K562 (cell line): Measurements from ENCODE around the gene SLA2. TPM values are rescaled to one million over a fixed set of nuclear protein-coding genes. Genes with fewer than 3 reads are reported as not detected.
A peak's percentile ranks its signal among the peaks of the same experiment; 100 is the strongest.

Source experiments
- ATAC-seq: fragments of 200-7000 bp; cut with Tn5 transposase; 3 replicates; pipeline ENCODE4 v1.9.1; 2020; ENCODE audit warnings: moderate library complexity
- BruUV-seq: library from RNA; stranded (reverse); fragments of 400-500 nt; replicated peaks from 2 replicates; lab custom pipeline; 2021; lab: Mats Ljungman, UMichigan
- CTCF ChIA-PET: fragments of 300-600 bp; formaldehyde crosslinking; extraction: SDS; loops from one replicate; lab custom pipeline; 2021; ENCODE audit warnings: low intra/inter-chr PET ratio; lab: Yijun Ruan, JAX
- POLR2A ChIA-PET: fragments of 300-600, 350-650 bp; sonication (Branson Sonifier 250); formaldehyde crosslinking; extraction: SDS; loops from one replicate; lab custom pipeline; 2021; ENCODE audit warnings: antibody characterized with exemption, inconsistent platforms; lab: Yijun Ruan, JAX
- DNase-seq, 4 experiments: peaks; one replicate each; pipeline versions ENCODE4 v3.0.0 to v3.0.0-alpha.2; 2011 to 2018; ENCODE audit warnings: low spot score in 3 of 4, mixed read lengths in 3 of 4; ENCODE audit errors: extremely low read depth in 1 of 4
- FAIRE-seq: peaks from 2 replicates; lab custom pipeline; 2011; peaks lifted over from hg19 to GRCh38; lab: Jason Lieb, UNC
- H2AFZ ChIP-seq: 2 replicates; pipeline ENCODE4 v1.6.0; 2011; ENCODE audit warnings: low read depth, low read length, control low read depth, inconsistent platforms
- H3K27ac ChIP-seq: fragments of 200-600 bp; 3 replicates; pipeline ENCODE4 v1.8.0; 2011; ENCODE audit warnings: low read depth, mild to moderate bottlenecking, control low read depth, inconsistent platforms, low read length, moderate library complexity, mixed read lengths; ENCODE audit errors: extremely low read depth
- H3K27me3 ChIP-seq, 2 experiments: fragments of 300-600 bp in 1 of 2; 2 replicates in 1 of 2; 3 replicates in 1 of 2; pipeline versions ENCODE4 v1.6.0 to v1.8.0; 2011; ENCODE audit warnings: inconsistent platforms in 2 of 2, low read length in 2 of 2, mild to moderate bottlenecking in 1 of 2, mixed read lengths in 1 of 2, moderate library complexity in 1 of 2; ENCODE audit not compliant: control insufficient read depth in 2 of 2, insufficient read depth in 2 of 2
- H3K36me3 ChIP-seq: fragments of 300-600 bp; 3 replicates; pipeline ENCODE4 v1.8.0; 2011; ENCODE audit warnings: mild to moderate bottlenecking, low read length, inconsistent platforms; ENCODE audit not compliant: control insufficient read depth, insufficient read depth
- H3K4me1 ChIP-seq, 2 experiments: fragments of 200-600 bp in 1 of 2; replicated peaks in 1 of 2; 2 replicates in 1 of 2; 3 replicates in 1 of 2; pipeline versions ENCODE4 v1.5.1 to v1.8.0; 2011; ENCODE audit warnings: inconsistent platforms in 2 of 2, low read length in 2 of 2, mild to moderate bottlenecking in 1 of 2, mixed read lengths in 1 of 2, moderate library complexity in 1 of 2; ENCODE audit not compliant: control insufficient read depth in 2 of 2, insufficient read depth in 2 of 2
- H3K4me2 ChIP-seq: 2 replicates; pipeline ENCODE4 v1.6.1; 2011; ENCODE audit warnings: low read length, control low read depth, inconsistent platforms, mixed read lengths; ENCODE audit not compliant: insufficient read depth
- H3K4me3 ChIP-seq: fragments of 200-600 bp; sonication (generic), shearing (Covaris generic); 2 replicates; pipeline ENCODE4 v1.5.1; 2016; ENCODE audit warnings: control low read depth, inconsistent platforms
- H3K79me2 ChIP-seq: fragments of 200-600 bp; 3 replicates; pipeline ENCODE4 v1.8.0; 2011; ENCODE audit warnings: low read length, inconsistent platforms; ENCODE audit not compliant: control insufficient read depth, insufficient read depth
- H3K9ac ChIP-seq, 2 experiments: 2 replicates each; pipeline versions ENCODE4 v1.6.0 to v1.6.1; 2011; ENCODE audit warnings: low read depth in 2 of 2, low read length in 2 of 2, control low read depth in 1 of 2, inconsistent platforms in 1 of 2, mild to moderate bottlenecking in 1 of 2, mixed read lengths in 1 of 2; ENCODE audit not compliant: insufficient read depth in 1 of 2
- H3K9me1 ChIP-seq: one replicate; pipeline ENCODE4 v1.6.0; 2011; ENCODE audit warnings: inconsistent platforms, mild to moderate bottlenecking, low read length, moderate library complexity; ENCODE audit not compliant: control insufficient read depth, insufficient read depth
- H3K9me3 ChIP-seq: replicated peaks from 2 replicates; pipeline ENCODE4 v1.5.1; 2011; ENCODE audit warnings: low read depth, low read length, inconsistent platforms; ENCODE audit not compliant: control insufficient read depth, insufficient read depth
- H4K20me1 ChIP-seq: replicated peaks from 2 replicates; pipeline ENCODE4 v1.6.1; 2011; ENCODE audit warnings: low read length, inconsistent platforms, mixed read lengths; ENCODE audit not compliant: control insufficient read depth, insufficient read depth
- CEBPB ChIP-seq: fragments of 450-650 bp; IDR thresholded peaks from 2 replicates; pipeline ENCODE4 v1.6.1; 2016; ENCODE audit warnings: missing genetic modification characterization, missing compliant biosample characterization
- NFE2 ChIP-seq: IDR thresholded peaks from 2 replicates; pipeline ENCODE4 v1.6.1; 2014; ENCODE audit warnings: antibody characterized with exemption, low read depth
- SRSF1 ChIP-seq: fragments of 200-400 bp; formaldehyde crosslinking; IDR thresholded peaks from 2 replicates; pipeline ENCODE4 v1.6.1; 2017; ENCODE audit warnings: mild to moderate bottlenecking, low read depth, low read length, moderate library complexity
- WGBS: fragments of 100-300 bp; shearing (Covaris generic); methylation state at CpG from one replicate; pipeline ENCODE4 v1.1.6; 2016; ENCODE audit warnings: low coverage, mixed read lengths; ENCODE audit not compliant: insufficient coverage; ENCODE audit errors: missing lambda C conversion rate; 5-methylcytosine and 5-hydroxymethylcytosine counted together
- in situ Hi-C: fragments of 300-500 bp; cut with MboI; formaldehyde crosslinking; loops from 4 replicates; pipeline ENCODE4 v1.15.0; 2018; ENCODE audit warnings: inconsistent platforms, mixed read lengths
- intact Hi-C: fragments of 100-400 bp; cut with micrococcal nuclease; formaldehyde crosslinking; loops from 2 replicates; pipeline ENCODE4 v1.14.2; 2022
- polyA plus RNA-seq, 8 experiments: library from polyadenylated mRNA; depleted of rRNA in 4 of 8; stranded (reverse) in 5 of 8; unstranded in 3 of 8; fragments of >200 nt; fragmentation: Nextera tagmentation in 2 of 8; fragmentation: Illumina TruSeq in 1 of 8; extraction: Ambion mirVana in 2 of 8; extraction: Trizol in 1 of 8; gene quantifications; 2 replicates each; pipeline versions ENCODE4 v1.2.1 to v1.2.3, GENCODE V29; 2011 to 2014; ENCODE audit warnings: inconsistent platforms in 1 of 8, missing spikeins in 1 of 8
- total RNA-seq, 7 experiments: library from RNA; depleted of rRNA in 6 of 7; stranded (reverse); fragments of >200 nt in 6 of 7; fragmentation: Illumina TruSeq in 2 of 7; extraction: Trizol in 2 of 7; gene quantifications; 2 replicates each; pipeline versions ENCODE4 v1.2.1 to v1.2.3, GENCODE V29; 2011 to 2021; ENCODE audit warnings: low replicate concordance in 1 of 7
- TF ChIP-seq, protein P1 (sequence below): fragments of 250-450 bp; sonication (Bioruptor Pico); IDR thresholded peaks from 2 replicates; pipeline ENCODE4 v1.4.0; 2020; ENCODE audit warnings: mild to moderate bottlenecking, moderate library complexity
- TF ChIP-seq, protein P2 (sequence below), 3 experiments: IDR thresholded peaks in 2 of 3; conservative IDR thresholded peaks in 1 of 3; 2 replicates each; pipeline ENCODE4 v1.5.1; 2011 to 2012; ENCODE audit warnings: low read length in 3 of 3, mild to moderate bottlenecking in 3 of 3, control low read depth in 2 of 3, improper control_type of control experiment in 1 of 3, inconsistent platforms in 1 of 3, low read depth in 1 of 3, mixed read lengths in 1 of 3, moderate library complexity in 1 of 3; ENCODE audit not compliant: insufficient read depth in 2 of 3

The SLA2 gene
- total and polyA plus RNA-seq, 9 of the 15 experiments (the other 6 are each of a cell fraction or from before 2014, with no cell fraction given) = 0.07 TPM; not detected in 7

DNA sequence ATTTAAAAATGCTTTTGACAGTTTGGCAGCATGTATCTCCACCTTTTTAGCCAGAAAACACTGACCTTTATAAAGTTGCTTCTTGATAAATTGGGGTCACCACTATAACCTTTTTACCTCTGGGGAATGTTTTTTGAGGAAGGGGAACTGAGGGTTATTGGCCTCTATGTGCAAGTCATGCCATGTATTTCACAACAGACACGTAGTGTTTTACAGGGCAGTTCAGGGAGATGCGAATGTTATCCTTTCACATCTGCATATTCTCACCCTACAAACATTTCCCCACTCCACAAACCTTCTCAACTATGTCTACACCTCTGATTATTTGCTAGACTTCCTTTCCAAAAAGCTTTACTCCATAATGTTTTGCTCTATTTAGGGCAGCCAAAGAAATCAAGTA is 17.0 kb upstream of the SLA2 start:
- Histone ChIP-seq H3K27me3 (no peaks in the 10 kb centered on the region), H4K20me1 (no peaks in the 10 kb centered on the region), H3K4me1 (no peaks in the 10 kb centered on the region), H3K27ac (no peak overlapping the region), H2AFZ (no peak overlapping the region), H3K79me2 (no peaks in the 10 kb centered on the region), H3K36me3 (peaks cover 15% of the 10 kb centered on the region; the same call in 1 of the 3 replicates), H3K9me1 (no peaks in the 10 kb centered on the region), H3K9me3 (no peaks in the 10 kb centered on the region), H3K4me2 (no peak overlapping the region), H3K9ac (no peak overlapping the region), H3K4me3 (no peak overlapping the region)
- no peak for DNase-seq
- 38% methylated on average over 2 of the region's 2 CpGs for WGBS
- no peak for ATAC-seq
- ChIA-PET POLR2A (no interaction called here), CTCF (no interaction called here)
- intact Hi-C loops = loop anchor here (10.0 kb wide), 1 partner anchor 92 kb away; no protein-coding TSS in a partner anchor
- in situ Hi-C loops = no loop called here
- BruUV-seq = no TSS peak
- no peak for FAIRE-seq
- peak; percentile 75 for TF ChIP-seq CEBPB (tag)
- TF ChIP-seq, protein P1, sequence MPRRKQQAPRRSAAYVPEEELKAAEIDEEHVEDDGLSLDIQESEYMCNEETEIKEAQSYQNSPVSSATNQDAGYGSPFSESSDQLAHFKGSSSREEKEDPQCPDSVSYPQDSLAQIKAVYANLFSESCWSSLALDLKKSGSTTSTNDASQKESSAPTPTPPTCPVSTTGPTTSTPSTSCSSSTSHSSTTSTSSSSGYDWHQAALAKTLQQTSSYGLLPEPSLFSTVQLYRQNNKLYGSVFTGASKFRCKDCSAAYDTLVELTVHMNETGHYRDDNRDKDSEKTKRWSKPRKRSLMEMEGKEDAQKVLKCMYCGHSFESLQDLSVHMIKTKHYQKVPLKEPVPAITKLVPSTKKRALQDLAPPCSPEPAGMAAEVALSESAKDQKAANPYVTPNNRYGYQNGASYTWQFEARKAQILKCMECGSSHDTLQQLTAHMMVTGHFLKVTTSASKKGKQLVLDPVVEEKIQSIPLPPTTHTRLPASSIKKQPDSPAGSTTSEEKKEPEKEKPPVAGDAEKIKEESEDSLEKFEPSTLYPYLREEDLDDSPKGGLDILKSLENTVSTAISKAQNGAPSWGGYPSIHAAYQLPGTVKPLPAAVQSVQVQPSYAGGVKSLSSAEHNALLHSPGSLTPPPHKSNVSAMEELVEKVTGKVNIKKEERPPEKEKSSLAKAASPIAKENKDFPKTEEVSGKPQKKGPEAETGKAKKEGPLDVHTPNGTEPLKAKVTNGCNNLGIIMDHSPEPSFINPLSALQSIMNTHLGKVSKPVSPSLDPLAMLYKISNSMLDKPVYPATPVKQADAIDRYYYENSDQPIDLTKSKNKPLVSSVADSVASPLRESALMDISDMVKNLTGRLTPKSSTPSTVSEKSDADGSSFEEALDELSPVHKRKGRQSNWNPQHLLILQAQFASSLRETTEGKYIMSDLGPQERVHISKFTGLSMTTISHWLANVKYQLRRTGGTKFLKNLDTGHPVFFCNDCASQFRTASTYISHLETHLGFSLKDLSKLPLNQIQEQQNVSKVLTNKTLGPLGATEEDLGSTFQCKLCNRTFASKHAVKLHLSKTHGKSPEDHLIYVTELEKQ = no peak
- TF ChIP-seq SRSF1 = no peak
- TF ChIP-seq NFE2 = 0 out of 2 replicates have a peak, but pooled peaks have one; percentile 10
- TF ChIP-seq, protein P2, sequence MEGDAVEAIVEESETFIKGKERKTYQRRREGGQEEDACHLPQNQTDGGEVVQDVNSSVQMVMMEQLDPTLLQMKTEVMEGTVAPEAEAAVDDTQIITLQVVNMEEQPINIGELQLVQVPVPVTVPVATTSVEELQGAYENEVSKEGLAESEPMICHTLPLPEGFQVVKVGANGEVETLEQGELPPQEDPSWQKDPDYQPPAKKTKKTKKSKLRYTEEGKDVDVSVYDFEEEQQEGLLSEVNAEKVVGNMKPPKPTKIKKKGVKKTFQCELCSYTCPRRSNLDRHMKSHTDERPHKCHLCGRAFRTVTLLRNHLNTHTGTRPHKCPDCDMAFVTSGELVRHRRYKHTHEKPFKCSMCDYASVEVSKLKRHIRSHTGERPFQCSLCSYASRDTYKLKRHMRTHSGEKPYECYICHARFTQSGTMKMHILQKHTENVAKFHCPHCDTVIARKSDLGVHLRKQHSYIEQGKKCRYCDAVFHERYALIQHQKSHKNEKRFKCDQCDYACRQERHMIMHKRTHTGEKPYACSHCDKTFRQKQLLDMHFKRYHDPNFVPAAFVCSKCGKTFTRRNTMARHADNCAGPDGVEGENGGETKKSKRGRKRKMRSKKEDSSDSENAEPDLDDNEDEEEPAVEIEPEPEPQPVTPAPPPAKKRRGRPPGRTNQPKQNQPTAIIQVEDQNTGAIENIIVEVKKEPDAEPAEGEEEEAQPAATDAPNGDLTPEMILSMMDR (IDR thresholded peaks at IDR 0.05 in 2 of 3, conservative IDR thresholded peaks at IDR 0.05 in 1 of 3; ENCODE audit: insufficient read depth in 2 of 3, low read depth in 1 of 3, low read length in 3 of 3) = no peak
